Immature natural killer cell (primary cell): ENCODE data around the gene TERF2IP. TPM values are rescaled to one million over a fixed set of nuclear protein-coding genes. Genes with fewer than 3 reads are reported as not detected.
A peak's percentile ranks its signal among the peaks of the same experiment; 100 is the strongest.

Experiments used
- DNase-seq, 3 donors: peaks; one replicate each; pipeline ENCODE4 v3.0.0; 2022; ENCODE audit warnings: mixed read lengths in 1 of 3
- H3K27ac Mint-ChIP-seq, 6 donors: one replicate each; pipeline ENCODE4 v1.8.0; 2020; ENCODE audit warnings: mixed read lengths in 6 of 6, mild to moderate bottlenecking in 5 of 6, inconsistent platforms in 4 of 6, moderate library complexity in 3 of 6
- H3K27me3 Mint-ChIP-seq, 3 donors: one replicate each; pipeline ENCODE4 v1.8.0; 2020 to 2021; ENCODE audit warnings: low read depth in 3 of 3, mild to moderate bottlenecking in 3 of 3, mixed read lengths in 3 of 3, moderate library complexity in 3 of 3, inconsistent platforms in 1 of 3
- H3K36me3 Mint-ChIP-seq, 3 donors: one replicate each; pipeline ENCODE4 v1.8.0; 2020; ENCODE audit warnings: mixed read lengths in 3 of 3, inconsistent platforms in 2 of 3, mild to moderate bottlenecking in 2 of 3
- H3K4me1 Mint-ChIP-seq, 2 donors: one replicate each; pipeline ENCODE4 v1.8.0; 2020; ENCODE audit warnings: inconsistent platforms in 2 of 2, mild to moderate bottlenecking in 2 of 2, mixed read lengths in 2 of 2, moderate library complexity in 1 of 2
- H3K4me3 Mint-ChIP-seq, 5 donors: one replicate each; pipeline ENCODE4 v1.8.0; 2020; ENCODE audit warnings: mild to moderate bottlenecking in 5 of 5, mixed read lengths in 5 of 5, inconsistent platforms in 3 of 5, moderate library complexity in 3 of 5
- H3K9me3 Mint-ChIP-seq, 6 donors: one replicate each; pipeline ENCODE4 v1.8.0; 2020; ENCODE audit warnings: mild to moderate bottlenecking in 6 of 6, mixed read lengths in 6 of 6, inconsistent platforms in 4 of 6, moderate library complexity in 3 of 6
- polyA plus RNA-seq, 3 donors: library from polyadenylated mRNA; unstranded; fragments of 300-500 nt; fragmentation: Illumina TruSeq; gene quantifications; one replicate each; pipeline ENCODE4 v1.2.3, GENCODE V29; 2021

The TERF2IP gene
- polyA plus RNA-seq, 3 donors from 2014 or later: 118 to 179 (median 152) TPM

DNA sequence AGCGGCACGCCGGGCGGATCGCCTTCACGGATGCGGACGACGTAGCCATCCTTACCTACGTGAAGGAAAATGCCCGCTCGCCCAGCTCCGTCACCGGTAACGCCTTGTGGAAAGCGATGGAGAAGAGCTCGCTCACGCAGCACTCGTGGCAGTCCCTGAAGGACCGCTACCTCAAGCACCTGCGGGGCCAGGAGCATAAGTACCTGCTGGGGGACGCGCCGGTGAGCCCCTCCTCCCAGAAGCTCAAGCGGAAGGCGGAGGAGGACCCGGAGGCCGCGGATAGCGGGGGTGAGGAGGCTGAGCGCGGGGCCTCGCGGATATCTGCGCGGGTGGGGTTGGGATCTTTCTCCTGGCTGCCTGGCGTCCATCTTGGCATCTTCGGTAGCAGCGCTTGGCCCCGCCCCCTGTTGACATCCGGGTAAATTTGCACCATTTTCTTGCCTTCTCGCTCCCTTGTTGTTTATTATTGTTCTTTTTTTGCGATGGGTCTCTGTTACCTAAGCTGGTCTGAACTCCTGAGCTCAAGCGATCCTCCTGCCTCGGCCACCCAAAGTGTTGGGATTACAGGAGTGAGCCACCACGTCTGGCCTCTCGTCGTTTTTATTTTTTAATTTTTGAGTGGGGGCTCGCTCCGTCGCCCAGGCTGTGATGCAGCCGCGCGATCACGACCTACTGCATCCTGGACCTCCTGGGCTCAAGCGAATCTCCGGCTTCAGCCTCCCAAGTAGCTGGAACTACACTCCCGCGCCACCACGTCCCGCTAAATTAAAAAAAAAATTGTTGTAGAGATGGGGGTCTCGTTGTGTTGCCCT is 898 bp downstream of the TERF2IP start:
- Mint-ChIP-seq H3K36me3 (peaks cover 6 to 9% (median 8%) of the 10 kb centered on the region in 3 donors), H3K4me3 (peak overlapping the region; percentile 95 to 100 (median 99)), H3K27ac (peak overlapping the region; percentile 96 to 99 (median 98)), H3K27me3 (peaks cover 7 to 16% (median 14%) of the 10 kb centered on the region in 3 donors), H3K9me3 (no peaks in the 10 kb centered on the region), H3K4me1 (peaks cover 67 to 76% of the 10 kb centered on the region in 2 donors)
- peak; percentile 82 to 84 (median 83) for DNase-seq

DNA sequence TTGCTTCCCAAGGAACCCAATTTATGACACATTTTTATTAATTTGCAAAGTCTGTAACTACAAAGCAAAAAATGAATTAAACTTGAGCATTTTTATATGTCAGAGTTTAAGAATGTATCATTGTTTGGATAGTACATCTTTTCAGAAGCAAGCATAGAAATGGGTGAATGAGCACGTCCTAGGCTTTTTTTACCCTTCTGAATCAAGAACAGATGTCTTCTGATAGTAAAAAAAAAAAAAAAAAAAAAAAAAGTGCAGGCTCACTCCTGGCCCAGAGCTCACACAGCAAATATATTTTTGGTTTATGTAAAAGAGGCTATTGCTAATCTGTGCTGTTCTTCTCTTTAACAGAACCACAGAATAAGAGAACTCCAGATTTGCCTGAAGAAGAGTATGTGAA is 6.3 kb downstream of the TERF2IP start:
- peak overlapping the region in 3 of 6 donors; percentile 36 to 61 (median 57) for H3K27ac Mint-ChIP-seq
- peak overlapping the region in 1 of 5 donors; percentile 69 for H3K4me3 Mint-ChIP-seq
- H3K4me1 Mint-ChIP-seq: peaks cover 51 to 77% of the 10 kb centered on the region in 2 donors
- peaks cover 3 to 4% (median 3%) of the 10 kb centered on the region in 3 donors for H3K27me3 Mint-ChIP-seq
- DNase-seq: no peak
- peaks cover 15 to 30% (median 22%) of the 10 kb centered on the region in 3 donors for H3K36me3 Mint-ChIP-seq
- no peaks in the 10 kb centered on the region for H3K9me3 Mint-ChIP-seq

DNA sequence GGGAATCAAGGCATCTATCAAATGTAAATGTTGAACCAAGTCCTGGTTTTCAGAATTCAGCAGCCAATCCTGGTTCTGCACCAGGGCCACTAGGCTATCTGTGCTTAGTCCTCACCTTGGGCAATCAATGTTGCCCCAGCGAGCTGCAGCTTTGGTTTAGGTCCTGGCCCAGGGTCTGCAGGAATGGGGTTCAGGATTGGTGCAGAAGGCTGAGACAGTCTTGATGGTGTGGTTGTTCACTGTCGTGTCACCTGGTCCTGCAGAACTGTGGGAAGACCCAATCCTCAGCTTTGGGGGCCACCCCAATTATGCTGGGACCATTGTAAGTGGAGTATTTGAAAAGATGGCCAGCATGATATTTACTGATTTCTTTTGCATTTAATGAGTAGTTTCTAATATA is 10.6 kb downstream of the TERF2IP start:
- H3K27me3 Mint-ChIP-seq: no peaks in the 10 kb centered on the region
- peaks cover 22 to 37% of the 10 kb centered on the region in 2 donors for H3K4me1 Mint-ChIP-seq
- DNase-seq: no peak
- peaks cover 15 to 34% (median 22%) of the 10 kb centered on the region in 3 donors for H3K36me3 Mint-ChIP-seq
- no peaks in the 10 kb centered on the region for H3K9me3 Mint-ChIP-seq
- no peak overlapping the region for H3K4me3 Mint-ChIP-seq
- peak overlapping the region in 1 of 6 donors; percentile 26 for H3K27ac Mint-ChIP-seq

DNA sequence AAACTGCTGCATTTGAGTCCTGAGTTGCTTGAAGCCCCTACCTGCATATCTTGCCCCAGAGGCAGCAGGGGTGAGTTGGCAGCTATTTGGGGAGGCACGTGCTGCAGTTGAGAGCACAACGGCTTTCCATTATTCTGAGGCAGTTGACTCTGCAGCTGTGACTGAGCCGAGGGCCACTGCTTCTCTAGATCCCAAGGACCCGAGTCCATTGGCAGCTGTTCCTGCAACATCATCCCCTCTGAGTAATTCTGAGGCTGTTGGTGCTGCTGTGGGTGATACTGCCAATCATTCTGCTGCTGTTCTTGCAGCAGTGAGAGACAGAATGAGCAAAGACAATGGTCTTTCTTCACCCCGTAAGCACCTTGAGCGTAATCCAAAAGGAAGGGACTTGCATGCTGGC is 12.7 kb downstream of the TERF2IP start:
- peaks cover 9 to 18% of the 10 kb centered on the region in 2 donors for H3K4me1 Mint-ChIP-seq
- peak overlapping the region in 3 of 6 donors; percentile 12 to 53 (median 43) for H3K27ac Mint-ChIP-seq
- H3K36me3 Mint-ChIP-seq: peaks cover 9 to 25% (median 16%) of the 10 kb centered on the region in 3 donors
- H3K4me3 Mint-ChIP-seq: no peak overlapping the region
- DNase-seq: no peak
- H3K9me3 Mint-ChIP-seq: no peaks in the 10 kb centered on the region
- no peaks in the 10 kb centered on the region for H3K27me3 Mint-ChIP-seq

DNA sequence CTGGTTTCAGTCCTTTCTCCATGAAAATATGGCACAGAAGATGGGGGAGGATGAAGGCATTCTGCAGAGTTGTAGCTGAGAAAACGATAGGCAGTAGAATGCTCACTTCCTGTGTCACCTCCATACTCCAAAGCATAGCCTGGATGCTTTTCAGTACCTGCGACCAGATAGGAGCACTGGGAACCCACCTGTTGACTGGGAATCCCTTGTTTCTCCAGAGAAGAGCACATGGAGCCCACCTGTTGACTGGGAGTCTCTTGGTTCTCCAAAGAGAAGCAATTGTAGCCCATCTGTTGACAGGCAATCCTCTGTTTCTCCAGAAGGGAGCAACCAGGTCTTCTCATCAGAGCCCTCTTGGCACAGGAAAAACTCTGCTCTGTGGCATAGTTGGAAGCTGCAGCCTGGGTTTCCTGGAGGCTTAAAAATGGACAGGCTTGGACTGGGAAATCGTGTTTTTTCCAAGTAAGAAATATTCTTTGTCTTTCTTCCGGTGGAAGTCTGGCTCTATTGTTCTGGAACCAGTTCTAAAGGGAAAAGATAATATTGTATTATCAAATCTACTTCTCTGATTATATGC is 13.2 kb downstream of the TERF2IP start:
- Mint-ChIP-seq H3K27me3 (no peaks in the 10 kb centered on the region), H3K4me3 (no peak overlapping the region), H3K4me1 (peaks cover 9 to 14% of the 10 kb centered on the region in 2 donors), H3K27ac (peak overlapping the region in 2 of 6 donors; percentile 18 to 29), H3K36me3 (peaks cover 8 to 22% (median 14%) of the 10 kb centered on the region in 3 donors), H3K9me3 (no peaks in the 10 kb centered on the region)
- DNase-seq: no peak

DNA sequence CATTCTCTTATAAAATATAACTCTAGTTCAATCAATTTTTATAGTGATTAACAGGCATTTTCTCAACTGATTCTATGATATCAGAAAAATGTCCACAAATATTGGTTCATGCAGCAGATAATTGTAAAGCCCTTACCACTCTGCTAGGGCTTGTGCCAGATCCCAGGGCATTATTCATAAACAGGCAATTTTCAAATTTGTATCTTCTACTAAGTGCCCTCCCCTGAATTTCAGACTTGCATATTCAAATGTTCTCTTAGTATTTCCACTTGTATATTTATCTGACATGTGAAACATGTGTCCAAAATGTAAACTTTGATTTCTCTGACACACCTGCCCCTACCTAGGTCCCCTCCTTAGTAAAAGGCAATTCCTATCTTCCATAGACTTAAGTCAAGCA is 19.9 kb downstream of the TERF2IP start:
- no peaks in the 10 kb centered on the region for H3K36me3 Mint-ChIP-seq
- H3K9me3 Mint-ChIP-seq: no peaks in the 10 kb centered on the region
- peaks cover 0 to 3% (median 0%) of the 10 kb centered on the region in 3 donors for H3K27me3 Mint-ChIP-seq
- DNase-seq: no peak
- H3K4me3 Mint-ChIP-seq: no peak overlapping the region
- H3K4me1 Mint-ChIP-seq: no peaks in the 10 kb centered on the region
- H3K27ac Mint-ChIP-seq: peak overlapping the region in 1 of 6 donors; percentile 1

DNA sequence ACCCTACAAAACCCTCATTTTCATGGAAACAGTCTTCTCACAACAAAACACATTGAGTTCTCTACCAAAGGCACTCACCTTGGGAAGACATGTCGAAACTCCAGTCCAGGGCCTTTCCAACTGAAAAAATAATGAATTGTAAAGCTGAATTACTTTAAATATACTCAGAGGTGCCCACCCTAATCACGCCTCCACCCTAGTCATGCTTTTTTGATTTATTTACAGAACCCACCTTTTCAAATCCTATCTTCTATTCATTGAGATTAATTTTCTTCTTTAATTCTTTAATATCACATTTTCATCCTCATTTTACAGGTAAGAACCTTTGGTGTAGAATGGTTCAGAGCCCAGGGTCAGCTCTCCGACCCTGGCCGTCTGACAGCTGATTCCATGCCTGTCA is 29.3 kb downstream of the TERF2IP start, which contains the start of gene CPHXL2:
TSS of gene CPHXL2 (minus strand) at position 101 of the 400 bp plus-strand sequence. CDS start at position 91, 10 bp downstream.
- H3K36me3 Mint-ChIP-seq: no peaks in the 10 kb centered on the region
- H3K4me3 Mint-ChIP-seq: no peak within 1 kb of the TSS
- DNase-seq: no peak
- H3K27me3 Mint-ChIP-seq: no peaks in the 10 kb centered on the region
- H3K4me1 Mint-ChIP-seq: no peaks in the 10 kb centered on the region
- H3K9me3 Mint-ChIP-seq: peaks cover 0 to 1% (median 0%) of the 10 kb centered on the region in 6 donors
- peak within 1 kb of the TSS in 1 of 6 donors; percentile 62 for H3K27ac Mint-ChIP-seq

DNA sequence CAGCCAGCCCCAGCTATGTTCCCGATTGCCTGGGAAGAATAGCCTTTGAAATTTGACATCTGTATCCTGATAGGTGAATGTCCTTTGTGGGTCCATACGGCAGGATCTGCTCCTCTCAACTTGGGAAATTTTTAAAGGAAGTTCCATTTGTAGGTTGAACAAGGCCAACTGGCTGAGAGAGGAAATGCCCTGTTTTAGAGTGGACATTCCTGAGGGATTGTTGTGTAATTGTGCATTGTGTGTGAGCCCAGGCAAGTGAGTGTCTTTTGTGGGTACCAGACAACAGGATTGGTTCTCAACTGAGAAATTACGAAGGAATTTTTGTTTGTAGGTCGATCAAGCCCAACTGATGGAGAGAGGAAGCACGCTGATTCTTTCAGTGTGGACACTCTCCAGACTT is 31.8 kb downstream of the TERF2IP start:
- peaks cover 0 to 4% (median 0%) of the 10 kb centered on the region in 3 donors for H3K36me3 Mint-ChIP-seq
- no peaks in the 10 kb centered on the region for H3K4me1 Mint-ChIP-seq

DNA sequence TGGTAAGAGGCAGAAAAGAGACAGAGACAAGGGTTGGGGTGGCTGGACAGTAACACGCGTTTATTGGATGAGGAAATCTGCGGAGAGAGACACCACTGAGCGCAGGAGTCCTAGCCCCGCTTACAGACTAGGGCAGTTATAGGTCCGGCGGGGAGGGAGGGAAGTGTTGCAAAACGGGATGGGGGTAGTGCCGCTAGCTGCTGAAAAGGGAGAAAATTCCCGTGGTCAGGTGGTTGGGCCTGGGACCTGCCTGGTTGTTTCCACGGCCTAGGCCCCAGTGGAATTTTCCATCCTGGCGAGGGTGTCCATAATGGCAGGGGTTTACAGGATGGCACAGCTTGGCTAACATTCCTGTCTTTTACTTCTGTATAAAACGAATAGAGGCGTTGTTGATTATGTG is 34.7 kb downstream of the TERF2IP start:
- Mint-ChIP-seq H3K4me1 (no peaks in the 10 kb centered on the region), H3K36me3 (peaks cover 0 to 4% (median 0%) of the 10 kb centered on the region in 3 donors), H3K27me3 (peaks cover 0 to 3% (median 3%) of the 10 kb centered on the region in 3 donors), H3K9me3 (no peaks in the 10 kb centered on the region), H3K4me3 (no peak overlapping the region), H3K27ac (no peak overlapping the region)
- no peak for DNase-seq

More for the DNA sequence above, 31.8 kb downstream of the TERF2IP start:
- no peak for DNase-seq
- Mint-ChIP-seq H3K9me3 (peaks cover 0 to 1% (median 0%) of the 10 kb centered on the region in 6 donors), H3K27me3 (peaks cover 0 to 3% (median 3%) of the 10 kb centered on the region in 3 donors), H3K27ac (no peak overlapping the region), H3K4me3 (no peak overlapping the region)

DNA sequence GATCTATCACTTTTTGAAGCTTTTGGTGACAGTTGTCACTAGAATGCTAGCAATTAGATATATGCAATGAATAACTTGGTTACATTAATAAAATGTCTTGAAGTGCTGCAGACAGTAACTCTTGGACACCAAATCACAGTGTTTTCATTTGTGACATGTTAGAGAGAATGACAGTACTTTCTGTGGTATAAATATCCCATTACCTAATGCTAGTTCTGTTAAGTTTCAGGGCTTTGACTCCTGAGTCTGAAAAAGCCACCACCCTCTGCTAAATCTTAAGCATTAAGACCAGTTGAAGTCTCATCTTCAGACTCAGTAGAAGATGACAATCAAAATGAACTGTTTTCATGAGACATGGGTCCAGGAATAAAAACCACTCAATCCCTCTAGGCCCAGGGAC is 39.8 kb downstream of the TERF2IP start:
- no peak for DNase-seq
- H3K4me3 Mint-ChIP-seq: no peak overlapping the region
- H3K9me3 Mint-ChIP-seq: no peaks in the 10 kb centered on the region
- no peak overlapping the region for H3K27ac Mint-ChIP-seq
- H3K27me3 Mint-ChIP-seq: peaks cover 0 to 4% (median 3%) of the 10 kb centered on the region in 3 donors
- H3K4me1 Mint-ChIP-seq: no peaks in the 10 kb centered on the region
- H3K36me3 Mint-ChIP-seq: peaks cover 0 to 7% (median 2%) of the 10 kb centered on the region in 3 donors

DNA sequence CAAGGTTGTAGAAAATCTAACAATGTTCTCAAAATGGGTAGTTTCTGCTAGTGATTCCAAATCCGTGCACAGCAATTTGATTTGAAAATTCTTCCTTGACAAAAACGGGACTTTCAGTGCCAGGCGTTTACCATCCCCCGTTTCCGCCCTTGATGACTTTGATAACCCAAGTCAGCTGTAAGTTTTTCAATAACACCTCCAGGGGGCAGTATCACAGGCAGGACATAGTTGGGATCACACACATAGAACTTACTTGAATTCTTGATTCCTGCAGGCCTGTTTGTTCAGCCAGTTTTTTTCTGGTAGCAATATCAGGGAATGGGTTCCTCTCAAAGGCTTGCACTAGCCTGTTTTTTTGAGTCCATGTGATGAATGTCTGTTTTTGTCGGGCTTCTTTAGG is 48.1 kb downstream of the TERF2IP start:
- Mint-ChIP-seq H3K27me3 (peaks cover 0 to 3% (median 2%) of the 10 kb centered on the region in 3 donors), H3K4me1 (no peaks in the 10 kb centered on the region), H3K36me3 (peaks cover 0 to 7% (median 0%) of the 10 kb centered on the region in 3 donors), H3K27ac (no peak overlapping the region), H3K4me3 (no peak overlapping the region), H3K9me3 (peaks cover 0 to 3% (median 0%) of the 10 kb centered on the region in 6 donors)
- DNase-seq: no peak

DNA sequence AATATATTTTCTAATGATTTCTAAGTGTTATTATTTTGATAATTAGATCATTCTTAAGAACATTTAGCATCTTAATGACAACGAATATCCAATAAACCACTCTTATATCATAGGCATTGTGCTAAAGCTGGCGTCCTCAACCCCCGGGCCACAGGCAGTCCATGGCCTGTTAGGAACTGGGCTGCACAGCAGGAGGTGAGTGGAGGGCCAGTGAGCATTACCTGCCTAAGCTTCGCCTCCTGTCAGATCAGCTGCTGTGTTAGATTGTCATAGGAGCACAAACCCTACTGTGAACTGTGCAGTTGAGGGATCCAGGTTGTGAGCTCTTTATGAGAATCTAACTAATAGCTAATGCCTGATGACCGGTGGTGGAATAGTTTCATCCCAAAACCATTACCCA is 50.0 kb downstream of the TERF2IP start:
- H3K9me3 Mint-ChIP-seq: peaks cover 0 to 3% (median 0%) of the 10 kb centered on the region in 6 donors
- DNase-seq: no peak
- H3K36me3 Mint-ChIP-seq: peaks cover 0 to 7% (median 0%) of the 10 kb centered on the region in 3 donors
- no peaks in the 10 kb centered on the region for H3K4me1 Mint-ChIP-seq
- H3K27ac Mint-ChIP-seq: no peak overlapping the region
- no peak overlapping the region for H3K4me3 Mint-ChIP-seq
- H3K27me3 Mint-ChIP-seq: peaks cover 0 to 3% (median 2%) of the 10 kb centered on the region in 3 donors

DNA sequence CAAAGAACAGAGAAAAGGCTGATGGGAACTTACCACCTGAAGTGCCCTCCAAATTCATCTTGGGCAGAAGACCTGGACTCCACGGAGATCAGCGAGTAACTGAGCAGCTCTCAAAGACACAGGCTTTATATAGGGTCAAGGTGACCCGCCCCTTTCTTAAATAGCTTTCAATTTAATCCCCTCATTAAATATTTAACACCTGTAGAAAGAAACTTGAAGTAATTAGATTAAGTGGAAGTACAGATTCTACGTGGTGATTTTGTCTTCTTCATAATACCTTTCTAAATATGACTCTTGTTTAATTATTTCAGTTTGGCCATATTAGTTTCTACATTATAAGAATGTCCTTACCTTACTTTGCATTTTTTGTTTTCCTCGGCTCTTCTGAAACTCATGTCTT is 53.8 kb downstream of the TERF2IP start, which contains the start of gene DUXB:
TSS of gene DUXB (minus strand) at position 101 of the 400 bp plus-strand sequence. CDS start at position 58, 43 bp downstream.
- no peaks in the 10 kb centered on the region for H3K4me1 Mint-ChIP-seq
- H3K27me3 Mint-ChIP-seq: peaks cover 0 to 4% (median 0%) of the 10 kb centered on the region in 3 donors
- no peak for DNase-seq
- no peak within 1 kb of the TSS for H3K27ac Mint-ChIP-seq
- H3K9me3 Mint-ChIP-seq: peaks cover 0 to 1% (median 0%) of the 10 kb centered on the region in 6 donors
- H3K36me3 Mint-ChIP-seq: peaks cover 0 to 3% (median 0%) of the 10 kb centered on the region in 3 donors
- no peak within 1 kb of the TSS for H3K4me3 Mint-ChIP-seq

DNA sequence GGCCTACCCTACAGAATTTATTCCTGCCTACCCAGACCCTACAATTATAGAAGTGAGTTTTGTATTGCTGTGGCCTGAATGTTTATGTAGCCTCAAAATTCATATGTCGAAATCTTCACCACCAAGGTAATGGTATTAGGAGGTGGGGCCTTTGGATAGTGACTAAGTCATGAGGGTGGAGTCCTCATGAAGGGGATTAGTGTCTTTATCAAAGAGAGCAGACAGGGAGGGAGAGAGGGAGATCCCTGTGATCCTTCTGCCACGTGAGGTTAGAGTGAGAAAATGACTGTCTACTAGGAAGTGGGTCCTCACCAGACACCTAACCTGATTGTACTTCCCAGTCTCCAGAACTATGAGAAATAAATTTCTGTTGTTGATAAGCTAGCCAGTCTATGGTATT is 54.7 kb downstream of the TERF2IP start:
- H3K4me3 Mint-ChIP-seq: no peak overlapping the region
- H3K27ac Mint-ChIP-seq: no peak overlapping the region

More for the DNA sequence above, 54.7 kb downstream of the TERF2IP start:
- H3K9me3 Mint-ChIP-seq: no peaks in the 10 kb centered on the region
- DNase-seq: no peak
- H3K36me3 Mint-ChIP-seq: peaks cover 0 to under 1% (median 0%) of the 10 kb centered on the region in 3 donors
- H3K4me1 Mint-ChIP-seq: no peaks in the 10 kb centered on the region
- H3K27me3 Mint-ChIP-seq: peaks cover 0 to 5% (median 4%) of the 10 kb centered on the region in 3 donors
